Stimulated activated CD8-positive, alpha-beta memory T cell treated with anti-CD3 and anti-CD28 coated beads, Interleukin-2, amount 100 ng/mL, for 1 hour (primary cell): ENCODE data around the gene GUCD1.
A peak's percentile ranks its signal among the peaks of the same experiment; 100 is the strongest.
"Not testable (repeated sequence)": the region's sequence is repeated elsewhere in the genome, so short reads cannot be mapped to it uniquely, and the experiment has no call there.

Experiments used
- DNase-seq, 2 donors: peaks; one replicate each; pipeline ENCODE4 v3.0.0-alpha.2; 2020; ENCODE audit warnings: low read depth in 2 of 2

The GUCD1 gene

GRCh38 chr22:24565077-24565476, 10.1 kb upstream of the GUCD1 start:
- no peak for DNase-seq

GRCh38 chr22:24564376-24565058, 9.6 kb upstream of the GUCD1 start:
- DNase-seq, result no peak

DNA sequence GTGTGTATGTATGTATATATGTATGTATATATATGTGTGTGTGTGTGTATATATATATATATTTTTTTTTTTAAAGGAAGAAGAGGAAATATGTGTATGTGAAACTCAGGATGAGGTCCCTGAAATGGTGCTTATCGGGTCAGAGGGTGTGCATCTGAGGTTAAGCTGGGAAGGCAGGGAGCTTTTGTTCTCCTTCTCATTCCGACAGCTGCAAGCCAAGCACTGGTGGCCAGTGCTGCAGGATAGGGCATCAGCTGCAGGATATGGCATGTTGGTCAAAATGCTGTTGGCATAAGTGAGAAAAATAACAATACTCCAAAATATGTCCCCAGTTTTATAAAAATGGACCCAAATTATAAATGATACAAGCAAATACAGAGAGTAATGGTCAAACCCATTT, 8.3 kb upstream of the GUCD1 start:
- DNase-seq, result no peak

DNA sequence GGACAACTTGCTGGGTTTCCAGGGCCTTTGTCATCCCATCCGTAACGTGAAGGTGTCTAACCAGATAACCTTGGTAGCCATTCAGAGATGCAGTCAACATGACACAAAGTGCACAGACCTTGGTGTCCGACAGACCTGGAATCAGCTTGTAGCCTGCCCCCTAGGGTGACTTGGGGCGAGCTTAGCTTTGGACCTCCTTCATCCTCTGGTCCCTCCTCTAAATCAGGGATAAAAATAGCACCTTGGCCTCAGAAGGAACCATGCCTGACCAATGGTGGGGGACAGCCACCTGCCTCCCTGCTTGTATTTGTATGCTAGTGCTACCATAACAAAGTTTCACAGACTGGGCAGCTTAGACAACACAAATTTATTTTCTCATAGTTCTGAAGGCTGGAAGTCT, 4.5 kb upstream of the GUCD1 start:
- DNase-seq, result no peak

DNA sequence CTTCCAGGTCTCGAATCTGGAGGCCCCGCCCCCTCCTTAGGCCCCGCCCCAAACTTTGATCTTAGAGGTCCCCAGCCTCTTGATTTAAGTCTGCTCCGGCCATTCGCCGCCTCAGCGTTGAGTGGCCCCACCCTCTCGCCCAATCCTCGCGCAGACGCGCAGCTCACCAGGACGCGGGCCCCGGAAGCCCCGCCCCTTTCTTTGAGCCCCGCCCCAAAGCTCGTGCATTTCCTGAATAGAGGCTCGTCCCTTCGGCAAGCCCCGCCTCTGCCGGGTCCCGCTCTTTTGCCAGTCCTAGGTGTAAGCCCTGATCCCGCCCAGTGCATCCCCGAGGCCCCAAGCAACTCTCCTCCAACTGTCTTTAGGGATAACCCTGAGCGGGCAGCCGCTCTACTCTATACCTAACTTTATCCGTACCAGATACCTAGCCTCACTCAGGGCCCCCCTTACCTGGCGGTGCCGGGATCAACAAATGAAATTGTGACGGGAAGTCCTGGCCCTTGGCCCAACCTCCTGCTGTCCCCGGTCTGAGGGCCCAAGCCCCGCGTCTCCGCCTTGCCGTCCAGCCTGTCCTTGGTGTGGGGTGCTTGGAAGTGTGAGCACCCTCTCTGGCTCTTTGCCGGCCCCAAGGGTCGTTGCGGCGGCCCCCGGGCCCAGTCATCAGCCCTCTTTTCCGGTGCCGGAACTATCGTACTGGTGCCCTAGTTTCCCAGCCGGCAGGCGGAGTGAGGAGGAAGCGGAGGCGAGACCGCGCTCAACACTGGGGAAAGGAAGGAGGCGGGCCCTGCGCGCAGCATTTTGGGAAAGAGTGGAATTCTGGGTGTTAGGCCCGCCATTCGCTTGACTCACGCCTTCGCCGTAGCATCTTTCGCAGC, 464 bp upstream of the GUCD1 start, which contains the start of gene SNRPD3:
TSS of gene SNRPD3 (plus strand) at position 835 of the 875 bp plus-strand sequence. CDS start 1,676 bp downstream, outside the sequence.
- DNase-seq, result peak; percentile 99 to 100

- DNase-seq, result no peak
These were observed 1.2 kb downstream of the GUCD1 start for GRCh38 chr22:24553597-24554312.

GRCh38 chr22:24552503-24553286, 2.2 kb downstream of the GUCD1 start:
- not testable (repeated sequence) for DNase-seq

DNA sequence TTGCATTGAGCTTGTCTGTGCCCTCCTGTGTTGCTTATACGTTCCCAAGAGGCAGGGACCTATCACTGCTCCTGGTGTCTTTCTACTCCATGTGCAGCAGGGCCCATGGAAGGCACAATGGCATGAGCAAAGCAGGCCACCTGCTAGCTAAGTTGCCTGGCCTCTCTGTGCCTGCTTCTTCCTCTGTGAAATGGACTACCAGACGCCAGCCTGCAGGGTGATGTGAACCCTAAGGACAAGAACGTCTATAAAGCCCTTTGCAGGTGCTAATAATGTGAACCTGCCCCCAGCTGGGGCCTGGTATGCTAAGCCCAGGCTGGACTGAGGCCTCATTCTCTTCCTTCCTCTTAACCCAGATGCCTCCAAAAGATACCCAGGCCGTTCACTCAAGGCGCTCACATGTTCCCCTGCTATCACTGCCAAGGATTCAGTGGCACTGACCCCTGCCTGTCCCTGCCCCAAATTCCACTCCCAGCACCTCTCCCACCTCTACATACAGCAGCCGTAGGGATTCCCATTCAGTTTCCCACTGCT, 4.0 kb downstream of the GUCD1 start:
- DNase-seq, result no peak

DNA sequence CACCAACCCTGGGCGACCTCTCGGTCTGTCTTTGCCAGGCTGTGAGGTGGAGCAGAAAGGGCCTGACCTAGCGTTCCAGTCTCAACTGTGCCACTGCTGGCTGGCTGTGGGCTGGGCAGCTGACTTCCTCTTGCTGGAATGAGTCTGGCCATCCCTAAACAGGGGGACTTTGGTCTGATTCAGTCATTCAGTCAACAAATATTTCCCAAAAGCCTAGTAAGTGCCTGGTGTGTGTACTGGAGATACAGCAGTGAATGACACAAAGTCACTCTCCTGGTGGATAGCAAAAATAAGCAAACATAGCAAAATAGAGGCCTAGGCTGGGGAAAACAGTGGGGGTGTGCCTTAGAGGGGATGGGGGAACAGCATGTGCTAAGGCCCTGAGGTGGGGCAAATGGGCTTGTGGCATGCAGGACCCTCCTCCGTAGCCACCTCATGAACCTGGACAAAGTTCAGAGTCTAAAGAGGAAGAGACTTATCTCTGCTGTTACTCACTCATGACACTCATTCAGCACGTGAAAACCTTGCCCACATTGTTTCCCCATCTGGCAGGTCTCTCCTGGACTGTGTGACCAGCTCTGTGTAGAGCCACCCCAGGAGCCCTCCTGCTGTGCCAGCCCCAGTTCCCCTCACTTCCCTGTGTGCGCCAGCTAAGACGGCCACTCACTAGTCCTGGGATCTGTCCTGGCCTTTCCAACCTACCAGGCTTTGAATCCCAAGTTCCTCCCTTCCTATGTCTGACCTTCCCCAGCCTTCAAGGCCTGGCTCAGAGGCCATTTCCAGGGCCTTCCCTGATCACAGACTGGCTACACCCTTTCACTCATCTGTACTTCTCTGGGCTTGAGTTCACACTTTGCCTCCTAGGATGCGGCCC, 4.7 kb downstream of the GUCD1 start:
- DNase-seq, result no peak

- no peak for DNase-seq
These were observed 6.1 kb downstream of the GUCD1 start for GRCh38 chr22:24548812-24549211.

GRCh38 chr22:24543679-24544243, 11.2 kb downstream of the GUCD1 start:
- DNase-seq, result no peak

- DNase-seq, result no peak
These were observed 11.7 kb downstream of the GUCD1 start for GRCh38 chr22:24543185-24543601.

- no peak for DNase-seq
These were observed 12.3 kb downstream of the GUCD1 start for GRCh38 chr22:24542641-24543040.

GRCh38 chr22:24541681-24542515, 13.0 kb downstream of the GUCD1 start:
- no peak for DNase-seq

DNA sequence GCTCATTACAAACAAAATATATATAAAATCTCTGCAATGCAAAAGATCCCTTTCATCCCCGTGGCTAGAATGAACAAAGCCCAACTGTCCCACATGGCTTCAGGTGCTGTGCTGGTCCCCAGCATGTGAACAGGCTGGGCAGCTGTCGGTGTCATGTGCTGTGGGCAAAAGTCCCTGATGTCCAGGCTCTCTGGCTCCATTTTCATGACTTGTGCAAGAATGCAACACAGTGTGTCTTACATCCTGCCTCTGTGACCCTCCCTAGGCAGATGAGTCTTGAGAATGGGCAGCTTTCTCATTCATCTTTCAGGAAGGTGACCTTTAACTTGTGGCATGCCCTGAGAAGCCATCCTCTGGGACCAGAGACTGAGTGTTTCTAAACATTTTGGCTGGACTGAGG, 14.5 kb downstream of the GUCD1 start:
- DNase-seq, result no peak

- DNase-seq, result no peak
These were observed 18.8 kb downstream of the GUCD1 start for GRCh38 chr22:24536089-24536488.

DNA sequence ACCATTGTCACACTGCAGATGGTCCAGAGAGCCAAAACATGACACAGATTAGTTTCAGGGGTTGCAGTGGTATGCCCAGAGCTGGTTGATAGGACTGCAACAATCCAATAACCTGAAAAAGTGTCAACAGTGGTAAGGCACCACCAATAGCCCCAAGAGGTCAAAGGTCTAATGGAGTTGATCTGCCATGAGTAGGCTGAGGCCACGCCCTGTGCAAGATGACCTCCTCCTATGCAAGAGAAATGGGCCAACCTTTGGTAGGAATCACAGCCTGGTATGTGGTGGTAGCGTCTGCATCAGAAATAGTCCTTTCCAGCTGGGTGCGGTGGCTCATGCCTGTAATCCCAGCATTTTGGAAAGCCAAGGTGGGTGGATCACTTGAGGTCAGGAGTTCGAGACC, 19.6 kb downstream of the GUCD1 start:
- no peak for DNase-seq

- DNase-seq, result no peak
These were observed 22.9 kb downstream of the GUCD1 start for GRCh38 chr22:24532075-24532474.

DNA sequence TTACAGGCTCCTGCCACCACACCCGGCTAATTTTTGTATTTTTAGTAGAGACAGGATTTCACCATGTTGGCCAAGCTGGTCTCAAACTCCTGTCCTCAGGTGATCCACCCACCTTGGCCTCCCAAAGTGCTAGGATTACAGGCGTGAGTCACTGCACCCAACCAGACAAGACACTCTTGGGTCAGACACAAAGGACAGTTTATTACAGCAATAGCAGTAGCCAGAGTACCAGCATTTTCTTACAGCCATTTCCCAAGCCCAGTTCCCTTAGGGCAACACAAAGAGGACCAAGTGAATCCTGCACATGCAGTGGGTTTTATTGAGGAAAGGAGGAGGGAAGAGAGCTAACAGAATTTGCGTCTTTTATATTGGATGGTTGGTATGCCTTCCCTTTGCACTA, 24.0 kb downstream of the GUCD1 start:
- not testable (repeated sequence) for DNase-seq
